Measurements from ENCODE around the gene SAE1.

GRCh38 chr19:47190167-47190727 is 59.6 kb downstream of the SAE1 start:
- no peak for TF ChIP-seq CTCF (IDR thresholded peaks at IDR 0.05)
- TF ChIP-seq POLR2A (IDR thresholded peaks at IDR 0.05) = no peak

Measured in heart left ventricle (tissue), 13 donors.